ENCODE results near the gene RPIA.
"Not testable (repeated sequence)": the region's sequence is repeated elsewhere in the genome, so short reads cannot be mapped to it uniquely, and the experiment has no call there.

Gene RPIA

DNA sequence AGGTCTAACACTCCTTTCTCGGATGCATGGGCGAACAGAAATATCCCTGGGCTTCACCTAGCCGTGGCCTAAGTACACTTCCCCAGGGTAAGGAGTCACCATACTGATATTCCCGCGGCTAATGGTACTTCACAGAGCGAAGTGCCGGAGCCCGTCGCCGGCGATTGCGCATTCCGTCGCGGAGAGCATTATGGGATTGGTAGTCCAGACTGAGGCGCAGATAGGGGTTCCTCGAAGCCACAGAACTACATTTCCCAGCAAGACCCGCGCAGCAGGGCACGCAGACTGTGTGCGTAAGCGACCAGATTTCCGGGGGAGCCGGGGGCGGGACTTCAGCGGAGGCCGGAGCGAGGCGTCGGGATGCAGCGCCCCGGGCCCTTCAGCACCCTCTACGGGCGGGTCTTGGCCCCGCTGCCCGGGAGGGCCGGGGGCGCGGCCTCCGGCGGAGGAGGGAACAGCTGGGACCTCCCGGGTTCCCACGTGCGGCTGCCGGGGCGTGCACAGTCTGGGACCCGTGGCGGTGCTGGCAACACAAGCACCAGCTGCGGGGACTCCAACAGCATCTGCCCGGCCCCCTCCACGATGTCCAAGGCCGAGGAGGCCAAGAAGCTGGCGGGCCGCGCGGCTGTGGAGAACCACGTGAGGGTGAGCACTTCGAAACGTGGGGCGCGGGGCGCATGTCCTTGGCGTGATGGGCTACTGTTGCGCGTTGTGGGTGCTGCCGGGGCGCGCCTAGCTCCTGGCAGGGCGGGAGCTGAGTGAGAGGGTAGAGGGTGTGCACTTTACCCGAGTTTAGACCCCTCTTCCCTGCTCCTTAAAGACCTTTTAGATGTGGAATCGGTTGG is at the start of gene RPIA:
TSS of gene RPIA (plus strand) at position 335 of the 845 bp plus-strand sequence. CDS start at position 361, 26 bp downstream.
- ChIA-PET POLR2A (interaction anchor here (0.8 kb wide), 2 partner anchors 11 to 111 kb away, joined by 3 read pairs; no protein-coding TSS in a partner anchor), CTCF (interaction anchor here (0.6 to 6.1 kb wide), 18 partner anchors 10 to 500 kb away, joined by 3 to 34 read pairs (median 4); no protein-coding TSS in a partner anchor)
- H3K4me3 ChIP-seq (ENCODE audit: low read depth, low read length), result peak within 1 kb of the TSS; percentile 94
- peak; percentile 91 for DNase-seq (ENCODE audit: low read depth, low spot score)
- TF ChIP-seq, protein P1, sequence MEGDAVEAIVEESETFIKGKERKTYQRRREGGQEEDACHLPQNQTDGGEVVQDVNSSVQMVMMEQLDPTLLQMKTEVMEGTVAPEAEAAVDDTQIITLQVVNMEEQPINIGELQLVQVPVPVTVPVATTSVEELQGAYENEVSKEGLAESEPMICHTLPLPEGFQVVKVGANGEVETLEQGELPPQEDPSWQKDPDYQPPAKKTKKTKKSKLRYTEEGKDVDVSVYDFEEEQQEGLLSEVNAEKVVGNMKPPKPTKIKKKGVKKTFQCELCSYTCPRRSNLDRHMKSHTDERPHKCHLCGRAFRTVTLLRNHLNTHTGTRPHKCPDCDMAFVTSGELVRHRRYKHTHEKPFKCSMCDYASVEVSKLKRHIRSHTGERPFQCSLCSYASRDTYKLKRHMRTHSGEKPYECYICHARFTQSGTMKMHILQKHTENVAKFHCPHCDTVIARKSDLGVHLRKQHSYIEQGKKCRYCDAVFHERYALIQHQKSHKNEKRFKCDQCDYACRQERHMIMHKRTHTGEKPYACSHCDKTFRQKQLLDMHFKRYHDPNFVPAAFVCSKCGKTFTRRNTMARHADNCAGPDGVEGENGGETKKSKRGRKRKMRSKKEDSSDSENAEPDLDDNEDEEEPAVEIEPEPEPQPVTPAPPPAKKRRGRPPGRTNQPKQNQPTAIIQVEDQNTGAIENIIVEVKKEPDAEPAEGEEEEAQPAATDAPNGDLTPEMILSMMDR (IDR thresholded peaks at IDR 0.05; ENCODE audit: insufficient read depth, low read length, missing control alignments), result peak; percentile 78

DNA sequence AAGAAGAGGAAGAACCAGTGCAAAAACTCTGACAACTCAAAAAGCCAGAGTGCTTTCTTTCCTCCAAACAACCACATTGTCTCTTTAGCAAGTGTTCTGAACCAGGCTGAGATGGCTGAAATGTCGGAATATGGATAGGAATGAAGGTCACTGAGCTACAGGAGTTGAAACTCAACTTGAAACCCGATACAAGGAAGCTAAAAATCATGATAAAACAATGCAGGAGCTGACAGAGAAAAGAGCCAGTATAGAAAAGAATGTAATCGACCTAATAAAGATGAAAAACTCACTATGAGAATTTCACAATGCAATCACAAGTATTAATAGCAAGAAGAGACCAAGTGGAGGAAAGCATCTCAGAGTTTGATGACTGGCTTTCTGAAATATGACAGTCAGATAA is 49.2 kb upstream of the RPIA start:
- H3K4me3 ChIP-seq (ENCODE audit: low read depth, low read length), result no peak overlapping the region
- CTCF ChIA-PET, result no interaction called here
- DNase-seq (ENCODE audit: low read depth, low spot score), result no peak
- TF ChIP-seq, protein P1 (IDR thresholded peaks at IDR 0.05; ENCODE audit: insufficient read depth, low read length, missing control alignments), result no peak
- POLR2A ChIA-PET, result no interaction called here

DNA sequence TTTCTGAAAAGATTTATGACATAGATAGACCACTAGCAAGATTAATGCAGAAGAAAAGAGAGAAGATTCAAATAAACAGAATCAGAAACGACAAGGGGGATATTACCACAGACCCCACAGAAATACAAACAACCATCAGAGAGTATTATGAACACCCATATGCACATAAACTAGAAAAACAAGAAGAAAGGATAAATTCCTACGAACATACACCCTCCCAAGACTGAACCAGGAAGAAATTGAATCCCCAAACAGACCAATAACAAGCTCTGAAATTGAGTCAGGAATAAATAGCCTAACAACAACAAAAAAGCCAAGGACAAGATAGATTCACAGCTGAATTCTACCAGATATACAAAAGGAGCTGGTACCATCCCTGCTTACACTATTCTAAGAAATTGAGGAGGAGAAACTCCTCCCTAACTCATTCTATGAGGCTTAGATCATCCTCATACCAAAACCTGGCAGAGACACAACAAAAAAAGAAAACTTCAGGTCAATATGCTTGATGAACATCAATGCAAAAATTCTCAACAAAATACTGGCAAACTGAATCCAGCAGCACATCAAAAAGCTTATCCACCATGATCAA is 46.1 kb upstream of the RPIA start:
- H3K4me3 ChIP-seq (ENCODE audit: low read depth, low read length); POLR2A ChIA-PET; DNase-seq (ENCODE audit: low read depth, low spot score): not testable (repeated sequence)
- CTCF ChIA-PET, result interaction anchor here (0.6 to 1.3 kb wide), 4 partner anchors 14 to 95 kb away, joined by 3 to 4 read pairs (median 3); no protein-coding TSS in a partner anchor

DNA sequence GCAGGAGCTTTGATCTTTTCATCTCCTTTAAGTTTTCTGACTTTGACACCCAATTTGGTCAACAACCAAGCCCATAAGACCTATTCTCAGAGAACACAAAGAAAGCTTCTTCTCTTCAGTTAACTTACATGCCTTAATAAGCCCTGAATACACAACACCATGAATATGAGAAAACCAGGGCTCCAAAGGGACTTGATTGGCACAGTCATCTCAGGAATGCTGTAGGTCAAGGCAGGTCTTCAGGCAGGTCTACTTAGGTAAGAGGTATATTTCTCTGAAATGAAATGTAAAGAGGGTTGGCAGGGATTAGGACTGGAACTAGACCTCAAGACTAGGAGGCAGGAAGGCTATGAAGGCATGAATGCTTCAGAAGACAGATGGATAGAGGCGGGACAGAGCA is 39.8 kb upstream of the RPIA start:
- H3K4me3 ChIP-seq (ENCODE audit: low read depth, low read length), result no peak overlapping the region
- no peak for DNase-seq (ENCODE audit: low read depth, low spot score)
- ChIA-PET CTCF (interaction anchor here (0.9 to 4.1 kb wide), 2 partner anchors 21 to 61 kb away, joined by 3 to 18 read pairs; no protein-coding TSS in a partner anchor), POLR2A (no interaction called here)
- TF ChIP-seq, protein P1 (IDR thresholded peaks at IDR 0.05; ENCODE audit: insufficient read depth, low read length, missing control alignments), result no peak

DNA sequence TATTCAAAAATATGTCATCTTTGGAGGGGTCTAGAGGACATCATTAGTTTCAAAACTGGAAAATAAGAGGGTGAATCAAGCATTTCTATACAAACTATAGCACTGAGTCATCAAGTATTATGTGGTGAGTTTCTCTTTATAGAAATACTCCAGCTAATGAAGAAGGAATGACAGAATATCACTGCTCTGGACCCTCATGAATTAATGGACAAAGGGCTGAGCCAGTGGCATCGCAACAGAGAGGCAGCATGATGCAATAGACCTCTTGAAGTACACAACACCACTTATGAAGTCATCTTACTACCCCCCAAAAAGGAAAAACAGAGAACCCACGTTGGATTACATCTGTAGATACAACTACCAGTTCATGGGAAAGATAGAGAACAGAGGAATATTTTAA is 36.8 kb upstream of the RPIA start:
- DNase-seq (ENCODE audit: low read depth, low spot score), result no peak
- POLR2A ChIA-PET, result no interaction called here
- H3K4me3 ChIP-seq (ENCODE audit: low read depth, low read length), result no peak overlapping the region
- TF ChIP-seq, protein P1 (IDR thresholded peaks at IDR 0.05; ENCODE audit: insufficient read depth, low read length, missing control alignments), result no peak
- CTCF ChIA-PET, result interaction anchor here (2.5 to 4.1 kb wide), 2 partner anchors 14 to 17 kb away, joined by 18 to 23 read pairs; no protein-coding TSS in a partner anchor

DNA sequence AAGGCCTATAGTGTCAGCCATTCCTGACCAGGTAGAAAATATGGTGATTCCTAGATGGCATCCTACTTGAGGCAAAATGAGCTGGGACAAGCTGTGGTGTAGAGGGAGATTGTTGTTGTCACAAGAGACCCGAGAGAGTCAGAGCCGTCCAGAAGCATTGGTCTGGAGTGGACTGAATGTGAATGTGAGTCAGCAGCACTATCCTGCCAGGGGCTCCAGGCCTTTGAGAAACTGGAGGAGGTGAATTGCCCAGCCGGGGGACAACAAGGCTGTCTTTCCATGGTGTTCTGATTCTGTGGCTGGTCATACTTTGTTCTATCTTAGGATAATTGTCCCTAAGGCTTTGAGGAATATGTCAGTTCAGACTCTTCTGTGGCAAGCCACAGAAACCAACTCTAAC is 34.8 kb upstream of the RPIA start:
- no peak overlapping the region for H3K4me3 ChIP-seq (ENCODE audit: low read depth, low read length)
- ChIA-PET POLR2A (no interaction called here), CTCF (interaction anchor here (0.5 to 20.5 kb wide), 5 partner anchors 14 to 72 kb away, joined by 3 to 692 read pairs (median 6); no protein-coding TSS in a partner anchor)
- TF ChIP-seq, protein P1 (IDR thresholded peaks at IDR 0.05; ENCODE audit: insufficient read depth, low read length, missing control alignments), result no peak
- no peak for DNase-seq (ENCODE audit: low read depth, low spot score)

All from AG04449 (cell line).